KMS-11 (cell line): ENCODE results near the gene CKLF.
"Not testable (repeated sequence)": the region's sequence is repeated elsewhere in the genome, so short reads cannot be mapped to it uniquely, and the experiment has no call there.

ENCODE experiments used
- H2AFZ ChIP-seq: fragments of 200-600 bp; sonication (generic); 2 replicates; pipeline ENCODE4 v1.6.1; 2016; ENCODE audit warnings: antibody characterized with exemption, mixed run types, low read depth
- H3K27ac ChIP-seq: fragments of 200-600 bp; sonication (generic); 2 replicates; pipeline ENCODE4 v1.6.1; 2016; ENCODE audit warnings: mild to moderate bottlenecking, mixed run types
- H3K27me3 ChIP-seq: fragments of 200-600 bp; sonication (generic); 2 replicates; pipeline ENCODE4 v1.6.1; 2017; ENCODE audit warnings: mild to moderate bottlenecking, low read depth, mixed run types, moderate library complexity; ENCODE audit not compliant: insufficient read depth
- H3K36me3 ChIP-seq: fragments of 200-600 bp; sonication (generic); 2 replicates; pipeline ENCODE4 v1.6.1; 2017; ENCODE audit warnings: mild to moderate bottlenecking, mixed run types; ENCODE audit not compliant: insufficient read depth
- H3K4me1 ChIP-seq: fragments of 200-600 bp; sonication (generic); 2 replicates; pipeline ENCODE4 v1.6.1; 2016; ENCODE audit warnings: mild to moderate bottlenecking, low read depth, mixed run types; ENCODE audit not compliant: poor library complexity, severe bottlenecking
- H3K4me2 ChIP-seq: fragments of 200-600 bp; sonication (generic); 2 replicates; pipeline ENCODE4 v1.7.0; 2016; ENCODE audit warnings: mild to moderate bottlenecking, mixed run types
- H3K4me3 ChIP-seq: fragments of 200-600 bp; sonication (generic); IDR thresholded peaks from 2 replicates; pipeline ENCODE4 v1.6.1; 2017; ENCODE audit warnings: low read depth, low read length, mixed read lengths; ENCODE audit not compliant: insufficient read depth
- H3K79me2 ChIP-seq: fragments of 200-600 bp; sonication (generic); 2 replicates; pipeline ENCODE4 v1.6.1; 2016; ENCODE audit warnings: low read depth, mixed run types; ENCODE audit not compliant: insufficient read depth
- H3K9ac ChIP-seq: fragments of 200-600 bp; sonication (generic); 2 replicates; pipeline ENCODE4 v1.6.1; 2016; ENCODE audit warnings: mild to moderate bottlenecking, mixed run types
- H4K20me1 ChIP-seq: fragments of 200-600 bp; sonication (generic); 2 replicates; pipeline ENCODE4 v1.6.1; 2016; ENCODE audit warnings: mild to moderate bottlenecking, mixed run types; ENCODE audit not compliant: insufficient read depth
- CTCF ChIP-seq: fragments of 200-600 bp; sonication (generic); conservative IDR thresholded peaks from 2 replicates; pipeline ENCODE4 v1.6.1; 2017; ENCODE audit warnings: low read depth, mild to moderate bottlenecking, antibody characterized with exemption, low read length, moderate library complexity, mixed read lengths

The CKLF gene

GRCh38 chr16:66608241-66609138, 56.1 kb downstream of the CKLF start:
- Histone ChIP-seq H3K27me3 (no peaks in the 10 kb centered on the region), H3K4me1 (peaks cover 14% of the 10 kb centered on the region), H3K4me2 (no peak overlapping the region), H4K20me1 (no peaks in the 10 kb centered on the region), H3K79me2 (no peaks in the 10 kb centered on the region), H3K4me3 (no peak overlapping the region), H3K27ac (no peak overlapping the region), H3K9ac (no peak overlapping the region), H2AFZ (peak overlapping the region; percentile 9; the same call in 1 of the 2 replicates), H3K36me3 (no peaks in the 10 kb centered on the region)
- TF ChIP-seq CTCF: peak; percentile 96

GRCh38 chr16:66609139-66609510, 56.7 kb downstream of the CKLF start:
- Histone ChIP-seq H4K20me1 (no peaks in the 10 kb centered on the region), H3K4me3 (no peak overlapping the region), H3K27me3 (no peaks in the 10 kb centered on the region), H3K36me3 (no peaks in the 10 kb centered on the region), H3K79me2 (no peaks in the 10 kb centered on the region), H2AFZ (peak overlapping the region; percentile 9; the same call in 1 of the 2 replicates), H3K4me1 (peaks cover 12% of the 10 kb centered on the region), H3K27ac (no peak overlapping the region), H3K4me2 (no peak overlapping the region), H3K9ac (no peak overlapping the region)
- no peak for TF ChIP-seq CTCF

- no peak for TF ChIP-seq CTCF
- Histone ChIP-seq H2AFZ (no peak overlapping the region), H4K20me1 (no peaks in the 10 kb centered on the region), H3K27me3 (no peaks in the 10 kb centered on the region), H3K27ac (no peak overlapping the region), H3K4me2 (no peak overlapping the region), H3K79me2 (no peaks in the 10 kb centered on the region), H3K9ac (no peak overlapping the region), H3K4me1 (peaks cover 12% of the 10 kb centered on the region), H3K36me3 (no peaks in the 10 kb centered on the region), H3K4me3 (no peak overlapping the region)
Measured at GRCh38 chr16:66610111-66610820, 57.9 kb downstream of the CKLF start.

- H2AFZ ChIP-seq, H4K20me1 ChIP-seq, H3K79me2 ChIP-seq, H3K4me3 ChIP-seq, H3K4me2 ChIP-seq, H3K9ac ChIP-seq, H3K36me3 ChIP-seq, H3K27ac ChIP-seq, H3K27me3 ChIP-seq: not testable (repeated sequence)
- peaks cover 12% of the 10 kb centered on the region for H3K4me1 ChIP-seq
Measured at GRCh38 chr16:66611911-66612310, 59.5 kb downstream of the CKLF start.

- no peak for TF ChIP-seq CTCF
- no peak overlapping the region for H3K9ac ChIP-seq
- no peaks in the 10 kb centered on the region for H4K20me1 ChIP-seq
- no peaks in the 10 kb centered on the region for H3K27me3 ChIP-seq
- peaks cover 12% of the 10 kb centered on the region for H3K4me1 ChIP-seq
- no peak overlapping the region for H2AFZ ChIP-seq
- H3K4me2 ChIP-seq: no peak overlapping the region
- no peak overlapping the region for H3K4me3 ChIP-seq
- no peak overlapping the region for H3K27ac ChIP-seq
- no peaks in the 10 kb centered on the region for H3K36me3 ChIP-seq
- no peaks in the 10 kb centered on the region for H3K79me2 ChIP-seq
Measured at GRCh38 chr16:66612422-66612821, 60.0 kb downstream of the CKLF start.
